AG09319 (cell line): ENCODE data around the gene AKR1E2.

ENCODE experiments used
- DNase-seq: peaks from one replicate; pipeline ENCODE4 v3.0.0-alpha.2; 2010; ENCODE audit warnings: low read depth; ENCODE audit errors: extremely low read depth
- TF ChIP-seq, protein P1 (sequence below): IDR thresholded peaks from 2 replicates; pipeline ENCODE4 v1.5.1; 2011; ENCODE audit warnings: low read depth, mild to moderate bottlenecking, inconsistent platforms, low read length, moderate library complexity

The AKR1E2 gene

DNA sequence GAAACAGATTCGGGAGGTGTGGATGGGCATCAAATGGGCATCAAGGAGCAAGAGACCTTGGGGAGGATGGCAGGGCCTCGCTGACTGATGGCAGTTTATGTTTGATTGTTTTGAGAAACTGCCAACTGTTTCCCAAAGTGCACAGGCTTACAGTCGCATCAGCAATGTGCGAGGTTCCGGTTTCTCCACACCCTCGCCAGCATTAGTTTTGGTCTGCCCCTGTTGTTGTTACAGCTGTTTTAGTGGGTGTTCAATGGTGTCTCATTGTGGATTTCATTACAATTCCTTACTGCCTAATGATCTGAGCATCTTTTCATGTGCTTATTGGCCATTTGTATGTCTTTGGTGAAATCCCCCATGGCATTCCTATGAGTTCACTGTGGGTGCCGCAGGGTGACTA lies 24.4 kb downstream of the AKR1E2 start:
- TF ChIP-seq, protein P1, sequence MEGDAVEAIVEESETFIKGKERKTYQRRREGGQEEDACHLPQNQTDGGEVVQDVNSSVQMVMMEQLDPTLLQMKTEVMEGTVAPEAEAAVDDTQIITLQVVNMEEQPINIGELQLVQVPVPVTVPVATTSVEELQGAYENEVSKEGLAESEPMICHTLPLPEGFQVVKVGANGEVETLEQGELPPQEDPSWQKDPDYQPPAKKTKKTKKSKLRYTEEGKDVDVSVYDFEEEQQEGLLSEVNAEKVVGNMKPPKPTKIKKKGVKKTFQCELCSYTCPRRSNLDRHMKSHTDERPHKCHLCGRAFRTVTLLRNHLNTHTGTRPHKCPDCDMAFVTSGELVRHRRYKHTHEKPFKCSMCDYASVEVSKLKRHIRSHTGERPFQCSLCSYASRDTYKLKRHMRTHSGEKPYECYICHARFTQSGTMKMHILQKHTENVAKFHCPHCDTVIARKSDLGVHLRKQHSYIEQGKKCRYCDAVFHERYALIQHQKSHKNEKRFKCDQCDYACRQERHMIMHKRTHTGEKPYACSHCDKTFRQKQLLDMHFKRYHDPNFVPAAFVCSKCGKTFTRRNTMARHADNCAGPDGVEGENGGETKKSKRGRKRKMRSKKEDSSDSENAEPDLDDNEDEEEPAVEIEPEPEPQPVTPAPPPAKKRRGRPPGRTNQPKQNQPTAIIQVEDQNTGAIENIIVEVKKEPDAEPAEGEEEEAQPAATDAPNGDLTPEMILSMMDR, result no peak
- no peak for DNase-seq

DNA sequence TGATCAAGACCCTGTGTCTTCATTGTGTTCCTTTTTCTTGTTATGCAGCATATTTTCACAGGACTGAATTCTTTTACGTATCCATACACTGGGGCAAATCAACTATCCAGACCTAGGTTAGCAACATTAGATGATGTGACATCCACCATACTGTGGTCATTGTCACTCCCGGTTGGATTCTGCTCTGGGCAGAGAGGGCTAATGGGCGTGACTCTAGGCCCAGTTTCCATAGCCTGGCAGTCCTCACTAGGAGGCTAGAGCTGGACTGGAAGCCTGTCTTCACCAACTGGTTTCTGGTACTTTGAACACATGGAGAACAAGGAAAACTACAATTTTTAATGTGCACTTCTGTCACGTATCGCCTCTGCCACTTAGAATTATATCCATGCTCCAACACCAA lies 25.2 kb downstream of the AKR1E2 start:
- TF ChIP-seq, protein P1, result no peak
- no peak for DNase-seq

DNA sequence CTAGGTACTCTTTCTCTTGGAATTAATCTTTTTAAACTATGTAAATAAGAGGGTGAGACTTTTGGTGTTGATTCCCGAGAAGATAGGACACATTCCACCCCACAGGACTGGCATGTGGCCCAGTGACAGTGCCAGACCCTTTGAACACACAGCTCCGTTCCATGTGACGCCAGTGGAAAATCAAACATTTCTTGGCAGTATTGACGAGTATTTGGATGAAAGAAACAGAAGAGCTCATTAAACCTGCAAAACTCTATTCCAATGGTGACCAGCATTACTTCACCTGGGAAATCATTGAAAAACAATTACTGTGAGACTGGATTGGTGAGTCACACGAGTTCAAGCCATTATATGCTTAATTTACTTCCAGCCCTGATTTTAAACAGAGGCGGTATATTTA lies 25.8 kb downstream of the AKR1E2 start:
- TF ChIP-seq, protein P1, result no peak
- no peak for DNase-seq

DNA sequence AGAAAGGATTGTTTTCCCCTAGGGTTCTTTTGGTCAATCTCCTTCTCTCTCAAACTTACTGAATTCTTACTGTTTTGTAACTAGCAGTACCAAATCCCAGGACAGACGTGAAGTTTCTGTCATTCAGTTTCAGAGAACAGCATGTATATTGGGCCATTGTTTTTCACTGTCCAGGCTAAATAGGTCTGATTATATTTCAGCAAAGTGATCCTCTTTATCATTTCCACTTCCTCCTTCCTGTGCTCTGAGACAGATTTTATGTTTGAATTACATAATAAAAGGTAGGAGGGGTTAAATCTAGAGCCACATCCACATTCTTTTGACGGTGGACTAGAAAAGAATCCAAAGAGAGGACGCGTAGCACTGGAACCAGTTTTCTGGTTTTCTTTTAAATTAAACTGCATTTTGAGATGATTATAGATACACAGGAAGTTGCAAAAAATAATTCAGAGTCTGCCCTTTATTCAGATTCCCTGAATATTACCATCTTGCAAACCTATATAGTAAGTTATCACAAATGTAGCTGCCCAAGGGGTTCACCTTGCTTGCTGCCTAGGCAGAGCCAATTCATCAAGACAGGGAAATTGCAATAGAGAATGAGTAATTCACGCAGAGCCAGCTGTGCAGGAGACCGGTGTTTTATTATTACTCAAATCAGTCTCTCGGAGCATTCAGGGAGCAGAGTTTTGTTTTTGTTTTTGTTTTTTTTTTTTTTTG lies 40.1 kb downstream of the AKR1E2 start:
- no peak for DNase-seq

DNA sequence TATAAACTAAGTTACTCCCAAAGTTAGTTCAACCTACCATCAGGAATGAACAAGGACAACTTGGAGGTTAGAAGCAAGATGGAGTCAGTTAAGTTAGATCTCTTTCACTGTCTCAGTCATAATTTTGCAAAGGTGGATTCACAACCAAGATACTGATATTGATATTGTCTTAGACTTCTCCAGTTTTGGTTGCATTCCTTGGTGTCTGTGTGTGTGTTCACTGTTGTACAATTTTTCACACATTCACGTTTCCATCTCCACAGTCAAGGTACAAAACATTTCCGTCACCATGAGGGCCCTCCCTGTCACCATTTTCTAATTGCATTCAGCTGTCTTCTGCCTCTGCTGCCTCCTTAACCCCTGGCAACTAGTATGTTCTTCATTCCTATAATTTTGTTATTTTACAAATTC lies 41.1 kb downstream of the AKR1E2 start:
- no peak for DNase-seq
- TF ChIP-seq, protein P1, result no peak

More for the DNA sequence above, 40.1 kb downstream of the AKR1E2 start:
- TF ChIP-seq, protein P1, result no peak

DNA sequence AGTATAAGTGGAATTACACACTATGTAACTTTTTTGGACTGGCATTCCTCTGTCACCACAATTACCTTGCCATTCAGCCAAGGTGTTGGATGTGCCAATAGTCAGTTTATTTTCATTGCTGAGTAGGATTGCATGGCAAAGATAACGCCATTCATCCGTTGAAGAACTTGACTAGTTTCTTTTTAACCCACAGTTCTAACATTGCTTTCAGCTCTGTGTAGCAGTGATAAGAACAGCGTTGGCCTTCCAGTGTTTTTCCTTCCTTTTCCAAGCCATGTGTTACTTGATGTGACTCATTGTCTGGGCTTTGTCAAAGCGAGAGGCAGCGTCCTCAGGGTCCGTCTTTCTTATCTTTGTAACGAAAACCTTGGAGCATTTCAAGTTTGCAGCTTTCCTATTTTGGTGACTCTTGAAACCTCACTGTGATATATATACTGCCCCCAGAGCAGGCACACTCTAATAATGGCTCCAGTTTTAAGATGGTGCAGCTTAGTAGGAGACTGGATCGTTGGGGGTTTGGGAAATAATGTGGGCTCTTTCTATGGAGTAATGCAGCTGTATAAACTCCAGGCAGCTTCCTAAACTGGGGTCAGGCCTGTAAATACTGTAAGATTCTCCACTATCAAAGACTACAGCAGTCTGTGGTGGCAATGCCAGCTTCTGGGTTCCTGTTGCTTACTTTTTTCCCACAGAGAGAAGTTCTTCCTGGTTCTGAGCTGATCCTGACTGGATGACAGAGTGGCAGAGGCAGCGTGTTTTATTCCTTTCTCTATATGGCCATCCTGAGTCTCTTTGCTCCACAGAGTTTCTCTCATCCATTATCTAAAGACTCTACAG lies 41.7 kb downstream of the AKR1E2 start:
- TF ChIP-seq, protein P1, result no peak
- no peak for DNase-seq

DNA sequence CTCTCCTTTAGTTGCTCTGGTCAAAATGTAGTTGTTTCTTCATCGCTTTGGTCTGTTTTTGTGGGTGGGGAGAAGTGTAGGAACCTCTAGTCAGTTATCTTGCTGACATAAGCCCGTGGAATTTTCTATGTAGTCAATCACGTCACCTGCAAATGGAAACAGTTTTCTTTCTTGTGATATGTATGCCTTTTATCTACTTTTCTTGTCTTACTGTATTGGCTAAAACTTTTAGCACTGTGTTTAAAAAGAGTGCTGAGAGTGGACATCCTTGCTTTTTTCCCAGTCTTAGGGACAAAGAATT lies 42.3 kb downstream of the AKR1E2 start:
- no peak for DNase-seq
- TF ChIP-seq, protein P1, result no peak
